HepG2 (cell line): ENCODE results near the gene F8. TPM values are rescaled to one million over a fixed set of nuclear protein-coding genes. Genes with fewer than 3 reads are reported as not detected.

Experiments used
- ADNP ChIP-seq: sonication (generic); formaldehyde crosslinking; IDR thresholded peaks from 2 replicates; pipeline ENCODE4 v1.4.0; 2020; ENCODE audit warnings: missing genetic modification reagents
- DNMT1 ChIP-seq: sonication (generic); formaldehyde crosslinking; IDR thresholded peaks from 2 replicates; pipeline ENCODE4 v1.5.1; 2020; ENCODE audit warnings: mild to moderate bottlenecking, missing genetic modification reagents
- GABPA ChIP-seq, 2 experiments: IDR thresholded peaks; 2 replicates each; pipeline ENCODE4 v1.6.1; 2011 to 2016; ENCODE audit warnings: low read depth in 2 of 2, low read length in 1 of 2, missing biosample characterization in 1 of 2, missing genetic modification characterization in 1 of 2
- GPBP1L1 ChIP-seq: sonication (generic); formaldehyde crosslinking; IDR thresholded peaks from 2 replicates; pipeline ENCODE4 v1.5.0; 2020; ENCODE audit warnings: mild to moderate bottlenecking, missing genetic modification reagents
- HDAC2 ChIP-seq: sonication (generic); formaldehyde crosslinking; IDR thresholded peaks from 2 replicates; pipeline ENCODE4 v1.4.0; 2020; ENCODE audit warnings: missing genetic modification reagents
- HNF4G ChIP-seq, 2 experiments: sonication (generic) in 1 of 2; formaldehyde crosslinking in 1 of 2; IDR thresholded peaks; 2 replicates each; pipeline versions ENCODE4 v1.4.0 to v1.6.1; 2011 to 2020; ENCODE audit warnings: borderline replicate concordance in 2 of 2, low read depth in 2 of 2, mild to moderate bottlenecking in 2 of 2, low read length in 1 of 2, missing genetic modification reagents in 1 of 2, moderate library complexity in 1 of 2
- HNRNPLL ChIP-seq: fragments of 200-400 bp; formaldehyde crosslinking; IDR thresholded peaks from 2 replicates; pipeline ENCODE4 v1.6.1; 2017; ENCODE audit warnings: mild to moderate bottlenecking, low read depth, low read length; ENCODE audit not compliant: poor library complexity, severe bottlenecking
- IRF9 ChIP-seq: sonication (generic); formaldehyde crosslinking; IDR thresholded peaks from 2 replicates; pipeline ENCODE4 v1.8.0; 2022; ENCODE audit warnings: missing genetic modification reagents, mild to moderate bottlenecking, borderline replicate concordance
- MBD4 ChIP-seq: IDR thresholded peaks from 2 replicates; pipeline ENCODE4 v1.6.1; 2012; ENCODE audit warnings: low read length, inconsistent platforms, borderline replicate concordance
- MTA3 ChIP-seq: sonication (generic); formaldehyde crosslinking; IDR thresholded peaks from 2 replicates; pipeline ENCODE4 v1.4.0; 2020; ENCODE audit warnings: missing genetic modification reagents
- NBN ChIP-seq: fragments of 450-650 bp; conservative IDR thresholded peaks from 2 replicates; pipeline ENCODE4 v1.6.1; 2017
- PLSCR1 ChIP-seq: sonication (generic); formaldehyde crosslinking; IDR thresholded peaks from 2 replicates; pipeline ENCODE4 v1.5.0; 2020; ENCODE audit warnings: missing genetic modification reagents, mild to moderate bottlenecking, borderline replicate concordance
- RXRA ChIP-seq: sonication (generic); formaldehyde crosslinking; IDR thresholded peaks from 2 replicates; pipeline ENCODE4 v1.5.1; 2020; ENCODE audit warnings: missing genetic modification reagents
- SAP130 ChIP-seq: IDR thresholded peaks from 2 replicates; pipeline ENCODE4 v1.6.1; 2016; ENCODE audit warnings: low read depth
- SNAPC5 ChIP-seq: sonication (generic); formaldehyde crosslinking; IDR thresholded peaks from 2 replicates; pipeline ENCODE4 v1.8.1; 2023; ENCODE audit warnings: mild to moderate bottlenecking, missing genetic modification reagents, borderline replicate concordance
- SRSF1 ChIP-seq: fragments of 200-400 bp; formaldehyde crosslinking; optimal IDR thresholded peaks from 2 replicates; pipeline ENCODE3; 2017; ENCODE audit warnings: mild to moderate bottlenecking, low read depth, low read length, moderate library complexity
- TEAD2 ChIP-seq: sonication (generic); formaldehyde crosslinking; IDR thresholded peaks from 2 replicates; pipeline ENCODE4 v1.9.0; 2021; ENCODE audit warnings: missing genetic modification reagents
- THAP9 ChIP-seq: sonication (generic); formaldehyde crosslinking; IDR thresholded peaks from 2 replicates; pipeline ENCODE4; 2020; ENCODE audit warnings: missing genetic modification reagents, mild to moderate bottlenecking, borderline replicate concordance
- ZNF503 ChIP-seq: sonication (generic); formaldehyde crosslinking; IDR thresholded peaks from 2 replicates; pipeline ENCODE4 v1.4.0; 2020; ENCODE audit warnings: missing genetic modification reagents
- ZSCAN30 ChIP-seq: sonication (generic); formaldehyde crosslinking; IDR thresholded peaks from 2 replicates; pipeline ENCODE4 v1.5.0; 2020; ENCODE audit warnings: mild to moderate bottlenecking, missing genetic modification reagents
- polyA plus RNA-seq, 8 experiments: library from polyadenylated mRNA; depleted of rRNA in 3 of 8; stranded (reverse) in 7 of 8; unstranded in 1 of 8; fragments of >200 nt; fragmentation: Illumina TruSeq in 4 of 8; extraction: Trizol in 4 of 8; gene quantifications; 2 replicates each; pipeline versions ENCODE4 v1.2.1 to v1.2.3, GENCODE V29; 2011 to 2016; ENCODE audit warnings: low read depth in 4 of 8, missing spikeins in 1 of 8, mixed read lengths in 1 of 8; ENCODE audit not compliant: insufficient read depth in 1 of 8
- total RNA-seq, 5 experiments: library from RNA; depleted of rRNA; stranded (reverse); fragments of >200 nt; fragmentation: Illumina TruSeq; extraction: Trizol; gene quantifications; 2 replicates each; pipeline ENCODE4 v1.2.3, GENCODE V29; 2016; ENCODE audit warnings: low read depth in 1 of 5

Gene F8
- total and polyA plus RNA-seq, 2 of the 13 experiments (the other 11 are each of a cell fraction or from before 2014, with no cell fraction given): 0.29 to 0.61 TPM

- TF ChIP-seq SAP130 (CRISPR knock-in tag) (peak; percentile 58), HNF4G (IDR thresholded peaks at IDR 0.05; ENCODE audit: borderline replicate concordance, low read depth, low read length) (peak; percentile 74), HNF4G (CRISPR knock-in tag; IDR thresholded peaks at IDR 0.05; ENCODE audit: borderline replicate concordance, low read depth) (peak; percentile 47; the same call in 1 of the 2 replicates), ZSCAN30 (no peak), ADNP (no peak), ZNF503 (CRISPR knock-in tag) (peak; percentile 29; the same call in 1 of the 2 replicates), GPBP1L1 (CRISPR knock-in tag) (no peak), THAP9 (CRISPR knock-in tag) (no peak), IRF9 (CRISPR knock-in tag) (no peak), SNAPC5 (CRISPR knock-in tag) (no peak), TEAD2 (no peak), MBD4 (no peak), GABPA (IDR thresholded peaks at IDR 0.05; ENCODE audit: low read depth, low read length) (no peak), GABPA (CRISPR knock-in tag; IDR thresholded peaks at IDR 0.05; ENCODE audit: low read depth) (peak; percentile 68), DNMT1 (no peak), HDAC2 (peak; percentile 23), MTA3 (CRISPR knock-in tag) (no peak), SRSF1 (no peak), RXRA (CRISPR knock-in tag) (no peak), PLSCR1 (CRISPR knock-in tag) (no peak), HNRNPLL (no peak), NBN (no peak)
Measured at GRCh38 chrX:154799556-154800348, 222.8 kb downstream of the F8 start (continued).
